SK-N-MC (cell line): ENCODE measurements around the gene OCLN.

Experiments
- FOXP2 ChIP-seq: optimal IDR thresholded peaks from 2 replicates; pipeline ENCODE3; 2011; ENCODE audit warnings: mild to moderate bottlenecking, moderate library complexity; ENCODE audit not compliant: insufficient read depth; ENCODE audit errors: extremely low read length, control extremely low read depth
- POLR2AphosphoS5 ChIP-seq: IDR thresholded peaks from 2 replicates; pipeline ENCODE4 v1.6.1; 2012; ENCODE audit warnings: mild to moderate bottlenecking, low read depth, low read length, borderline replicate concordance

GRCh38 chr5:69493396-69494133 is 975 bp downstream of the OCLN start:
- TF ChIP-seq POLR2AphosphoS5 (no peak), FOXP2 (no peak)
